ENCODE data around the gene MME. TPM values are rescaled to one million over a fixed set of nuclear protein-coding genes. Genes with fewer than 3 reads are reported as not detected.
"Not testable (repeated sequence)": the region's sequence is repeated elsewhere in the genome, so short reads cannot be mapped to it uniquely, and the experiment has no call there.

Gene MME
- total and polyA plus RNA-seq, 4 experiments from 2014 or later: 0.26 to 2.1 TPM; not detected in 2

GRCh38 chr3:155202626-155203025 is 122.5 kb downstream of the MME start:
- Mint-ChIP-seq H3K4me3 (no peak overlapping the region), H3K27ac (no peak overlapping the region), H3K9me3 (peaks cover 0 to 5% (median 0%) of the 10 kb centered on the region in 8 donors), H3K4me1 (no peaks in the 10 kb centered on the region), H3K36me3 (no peaks in the 10 kb centered on the region), H3K27me3 (no peaks in the 10 kb centered on the region)
- Histone ChIP-seq H3K9me3 (ENCODE audit: control insufficient read depth in 1 of 2, low read length in 2 of 2) (no peaks in the 10 kb centered on the region), H3K36me3 (ENCODE audit: insufficient read depth, low read length) (no peaks in the 10 kb centered on the region), H3K27ac (ENCODE audit: low read depth, low read length) (no peak overlapping the region), H3K27me3 (ENCODE audit: insufficient read depth, low read length) (no peaks in the 10 kb centered on the region), H3K4me3 (ENCODE audit: low read length in 2 of 2) (no peak overlapping the region), H3K4me1 (ENCODE audit: insufficient read depth, low read length) (no peaks in the 10 kb centered on the region)
- ChIA-PET POLR2A (ENCODE audit: partially characterized antibody) (no interaction called here), CTCF (ENCODE audit: partially characterized antibody) (no interaction called here)
- intact Hi-C loops (cut with micrococcal nuclease): no loop called here
- DNase-seq: no peak

GRCh38 chr3:155204851-155205250 is 124.7 kb downstream of the MME start:
- ChIA-PET POLR2A (ENCODE audit: partially characterized antibody) (no interaction called here), CTCF (ENCODE audit: partially characterized antibody) (no interaction called here)
- Mint-ChIP-seq H3K4me3 (no peak overlapping the region), H3K27ac (no peak overlapping the region), H3K4me1 (no peaks in the 10 kb centered on the region), H3K9me3 (peaks cover 0 to 5% (median 0%) of the 10 kb centered on the region in 8 donors), H3K27me3 (no peaks in the 10 kb centered on the region), H3K36me3 (no peaks in the 10 kb centered on the region)
- H3K27me3 ChIP-seq (ENCODE audit: insufficient read depth, low read length): no peaks in the 10 kb centered on the region
- H3K9me3 ChIP-seq (ENCODE audit: control insufficient read depth in 1 of 2, low read length in 2 of 2): no peaks in the 10 kb centered on the region
- no peak overlapping the region for H3K4me3 ChIP-seq (ENCODE audit: low read length in 2 of 2)
- no peaks in the 10 kb centered on the region for H3K36me3 ChIP-seq (ENCODE audit: insufficient read depth, low read length)
- DNase-seq: no peak
- H3K4me1 ChIP-seq (ENCODE audit: insufficient read depth, low read length): no peaks in the 10 kb centered on the region
- intact Hi-C loops (cut with micrococcal nuclease): no loop called here
- no peak overlapping the region for H3K27ac ChIP-seq (ENCODE audit: low read depth, low read length)

GRCh38 chr3:155208183-155208800 is 128.2 kb downstream of the MME start:
- Histone ChIP-seq H3K27me3 (ENCODE audit: insufficient read depth, low read length) (no peaks in the 10 kb centered on the region), H3K9me3 (ENCODE audit: control insufficient read depth in 1 of 2, low read length in 2 of 2) (no peaks in the 10 kb centered on the region), H3K36me3 (ENCODE audit: insufficient read depth, low read length) (no peaks in the 10 kb centered on the region), H3K4me1 (ENCODE audit: insufficient read depth, low read length) (no peaks in the 10 kb centered on the region), H3K27ac (ENCODE audit: low read depth, low read length) (no peak overlapping the region), H3K4me3 (ENCODE audit: low read length in 2 of 2) (no peak overlapping the region)
- ChIA-PET CTCF (ENCODE audit: partially characterized antibody) (no interaction called here), POLR2A (ENCODE audit: partially characterized antibody) (no interaction called here)
- no peaks in the 10 kb centered on the region for H3K4me1 Mint-ChIP-seq
- H3K36me3 Mint-ChIP-seq: no peaks in the 10 kb centered on the region
- peaks cover 0 to 4% (median 0%) of the 10 kb centered on the region in 8 donors for H3K9me3 Mint-ChIP-seq
- no peak for DNase-seq
- H3K27ac Mint-ChIP-seq: no peak overlapping the region
- H3K4me3 Mint-ChIP-seq: no peak overlapping the region
- no peaks in the 10 kb centered on the region for H3K27me3 Mint-ChIP-seq
- intact Hi-C loops (cut with micrococcal nuclease): no loop called here

GRCh38 chr3:155210736-155211135 is 130.6 kb downstream of the MME start:
- Mint-ChIP-seq H3K27me3 (peaks cover 0 to 1% of the 10 kb centered on the region in 2 donors), H3K4me1 (no peaks in the 10 kb centered on the region), H3K9me3 (peaks cover 0 to 4% (median 0%) of the 10 kb centered on the region in 8 donors), H3K4me3 (no peak overlapping the region), H3K36me3 (no peaks in the 10 kb centered on the region), H3K27ac (no peak overlapping the region)
- Histone ChIP-seq H3K4me3 (ENCODE audit: low read length in 2 of 2) (no peak overlapping the region), H3K4me1 (ENCODE audit: insufficient read depth, low read length) (no peaks in the 10 kb centered on the region), H3K36me3 (ENCODE audit: insufficient read depth, low read length) (no peaks in the 10 kb centered on the region), H3K27me3 (ENCODE audit: insufficient read depth, low read length) (no peaks in the 10 kb centered on the region), H3K9me3 (ENCODE audit: control insufficient read depth in 1 of 2, low read length in 2 of 2) (no peaks in the 10 kb centered on the region), H3K27ac (ENCODE audit: low read depth, low read length) (no peak overlapping the region)
- CTCF ChIA-PET (ENCODE audit: partially characterized antibody): no interaction called here
- POLR2A ChIA-PET (ENCODE audit: partially characterized antibody): no interaction called here
- intact Hi-C loops (cut with micrococcal nuclease): no loop called here
- no peak for DNase-seq

GRCh38 chr3:155211266-155211665 is 131.1 kb downstream of the MME start:
- Mint-ChIP-seq H3K4me1 (no peaks in the 10 kb centered on the region), H3K27me3 (peaks cover 0 to 1% of the 10 kb centered on the region in 2 donors), H3K9me3 (peaks cover 0 to 4% (median 0%) of the 10 kb centered on the region in 8 donors), H3K4me3 (no peak overlapping the region), H3K36me3 (no peaks in the 10 kb centered on the region), H3K27ac (no peak overlapping the region)
- Histone ChIP-seq H3K36me3 (ENCODE audit: insufficient read depth, low read length) (no peaks in the 10 kb centered on the region), H3K4me1 (ENCODE audit: insufficient read depth, low read length) (no peaks in the 10 kb centered on the region), H3K27ac (ENCODE audit: low read depth, low read length) (no peak overlapping the region), H3K4me3 (ENCODE audit: low read length in 2 of 2) (no peak overlapping the region), H3K27me3 (ENCODE audit: insufficient read depth, low read length) (no peaks in the 10 kb centered on the region), H3K9me3 (ENCODE audit: control insufficient read depth in 1 of 2, low read length in 2 of 2) (no peaks in the 10 kb centered on the region)
- intact Hi-C loops (cut with micrococcal nuclease): no loop called here
- no peak for DNase-seq
- POLR2A ChIA-PET (ENCODE audit: partially characterized antibody): no interaction called here
- CTCF ChIA-PET (ENCODE audit: partially characterized antibody): no interaction called here

GRCh38 chr3:155211940-155212339 is 131.8 kb downstream of the MME start:
- Histone ChIP-seq H3K9me3 (ENCODE audit: control insufficient read depth in 1 of 2, low read length in 2 of 2) (no peaks in the 10 kb centered on the region), H3K36me3 (ENCODE audit: insufficient read depth, low read length) (no peaks in the 10 kb centered on the region), H3K4me1 (ENCODE audit: insufficient read depth, low read length) (no peaks in the 10 kb centered on the region), H3K27me3 (ENCODE audit: insufficient read depth, low read length) (no peaks in the 10 kb centered on the region), H3K4me3 (ENCODE audit: low read length in 2 of 2) (no peak overlapping the region), H3K27ac (ENCODE audit: low read depth, low read length) (no peak overlapping the region)
- intact Hi-C loops (cut with micrococcal nuclease): no loop called here
- POLR2A ChIA-PET (ENCODE audit: partially characterized antibody): no interaction called here
- H3K36me3 Mint-ChIP-seq: no peaks in the 10 kb centered on the region
- H3K4me1 Mint-ChIP-seq: no peaks in the 10 kb centered on the region
- no peak for DNase-seq
- H3K4me3 Mint-ChIP-seq: no peak overlapping the region
- H3K9me3 Mint-ChIP-seq: peaks cover 0 to 5% (median under 1%) of the 10 kb centered on the region in 8 donors
- CTCF ChIA-PET (ENCODE audit: partially characterized antibody): no interaction called here
- H3K27me3 Mint-ChIP-seq: peaks cover 0 to 1% of the 10 kb centered on the region in 2 donors
- H3K27ac Mint-ChIP-seq: no peak overlapping the region

- H3K36me3 ChIP-seq (ENCODE audit: insufficient read depth, low read length); H3K36me3 Mint-ChIP-seq; H3K27me3 Mint-ChIP-seq; H3K4me3 Mint-ChIP-seq; H3K27ac ChIP-seq (ENCODE audit: low read depth, low read length); POLR2A ChIA-PET (ENCODE audit: partially characterized antibody); DNase-seq; H3K4me1 Mint-ChIP-seq; H3K4me1 ChIP-seq (ENCODE audit: insufficient read depth, low read length); H3K9me3 ChIP-seq (ENCODE audit: control insufficient read depth in 1 of 2, low read length in 2 of 2); H3K4me3 ChIP-seq (ENCODE audit: low read length in 2 of 2); intact Hi-C loops (cut with micrococcal nuclease); CTCF ChIA-PET (ENCODE audit: partially characterized antibody); H3K27me3 ChIP-seq (ENCODE audit: insufficient read depth, low read length); H3K27ac Mint-ChIP-seq: not testable (repeated sequence)
- peaks cover 0 to 19% (median 4%) of the 10 kb centered on the region in 8 donors for H3K9me3 Mint-ChIP-seq
These were observed 135.9 kb downstream of the MME start for GRCh38 chr3:155216007-155216406.

GRCh38 chr3:155217591-155217990 is 137.5 kb downstream of the MME start:
- intact Hi-C loops (cut with micrococcal nuclease): no loop called here
- no peaks in the 10 kb centered on the region for H3K27me3 ChIP-seq (ENCODE audit: insufficient read depth, low read length)
- CTCF ChIA-PET (ENCODE audit: partially characterized antibody): no interaction called here

More at GRCh38 chr3:155217591-155217990, 137.5 kb downstream of the MME start:
- H3K4me1 Mint-ChIP-seq: no peaks in the 10 kb centered on the region
- no peak for DNase-seq
- Histone ChIP-seq H3K36me3 (ENCODE audit: insufficient read depth, low read length) (no peaks in the 10 kb centered on the region), H3K27ac (ENCODE audit: low read depth, low read length) (no peak overlapping the region), H3K9me3 (ENCODE audit: control insufficient read depth in 1 of 2, low read length in 2 of 2) (no peaks in the 10 kb centered on the region), H3K4me1 (ENCODE audit: insufficient read depth, low read length) (no peaks in the 10 kb centered on the region), H3K4me3 (ENCODE audit: low read length in 2 of 2) (no peak overlapping the region)
- peaks cover 0 to 23% (median 5%) of the 10 kb centered on the region in 8 donors for H3K9me3 Mint-ChIP-seq
- H3K27ac Mint-ChIP-seq: no peak overlapping the region
- no peak overlapping the region for H3K4me3 Mint-ChIP-seq
- POLR2A ChIA-PET (ENCODE audit: partially characterized antibody): no interaction called here
- no peaks in the 10 kb centered on the region for H3K36me3 Mint-ChIP-seq
- peaks cover 0 to 1% of the 10 kb centered on the region in 2 donors for H3K27me3 Mint-ChIP-seq
